Liver (tissue), 9 donors: ENCODE measurements around the gene GPRIN3. TPM values are rescaled to one million over a fixed set of nuclear protein-coding genes. Genes with fewer than 3 reads are reported as not detected.

Source experiments
- DNase-seq: peaks from one replicate; pipeline ENCODE4 v3.0.0-alpha.2; 2017; ENCODE audit warnings: low spot score
- H3K27ac ChIP-seq, 2 donors: one replicate each; pipeline ENCODE4 v1.7.0; 2013; ENCODE audit warnings: inconsistent platforms in 2 of 2, low read length in 2 of 2, control low read depth in 1 of 2, low read depth in 1 of 2, mild to moderate bottlenecking in 1 of 2
- H3K27me3 ChIP-seq, 4 donors: one replicate each; pipeline versions ENCODE4 v1.6.1 to v1.7.0; 2013; ENCODE audit warnings: low read length in 3 of 4, inconsistent platforms in 1 of 4, mild to moderate bottlenecking in 1 of 4, moderate library complexity in 1 of 4; ENCODE audit not compliant: control insufficient read depth in 4 of 4, insufficient read depth in 4 of 4
- H3K36me3 ChIP-seq, 4 donors: one replicate each; pipeline versions ENCODE4 v1.6.1 to v1.7.0; 2013; ENCODE audit warnings: low read length in 3 of 4, mild to moderate bottlenecking in 3 of 4, low read depth in 1 of 4, moderate library complexity in 1 of 4; ENCODE audit not compliant: control insufficient read depth in 4 of 4, insufficient read depth in 3 of 4
- H3K4me1 ChIP-seq, 4 donors: one replicate each; pipeline versions ENCODE4 v1.6.1 to v1.7.0; 2013; ENCODE audit warnings: low read length in 3 of 4, mild to moderate bottlenecking in 3 of 4, moderate library complexity in 1 of 4; ENCODE audit not compliant: control insufficient read depth in 4 of 4, insufficient read depth in 4 of 4
- H3K4me3 ChIP-seq, 3 donors: one replicate each; pipeline versions ENCODE4 v1.6.1 to v1.7.0; 2013; ENCODE audit warnings: low read length in 3 of 3, control low read depth in 1 of 3, low read depth in 1 of 3, mild to moderate bottlenecking in 1 of 3
- H3K9ac ChIP-seq, 2 donors: one replicate each; pipeline ENCODE4 v1.7.0; 2013; ENCODE audit warnings: low read length in 2 of 2, mild to moderate bottlenecking in 2 of 2, moderate library complexity in 2 of 2, control low read depth in 1 of 2, low read depth in 1 of 2
- H3K9me3 ChIP-seq, 4 donors: one replicate each; pipeline versions ENCODE4 v1.6.1 to v1.7.0; 2013; ENCODE audit warnings: low read length in 3 of 4; ENCODE audit not compliant: control insufficient read depth in 4 of 4
- ATF3 ChIP-seq: IDR thresholded peaks from 2 replicates; pipeline ENCODE4 v1.6.1; 2016; ENCODE audit warnings: antibody characterized with exemption
- CTCF ChIP-seq: fragments of 150-350 bp; IDR thresholded peaks from 2 replicates; pipeline ENCODE4 v1.5.1; 2017; ENCODE audit warnings: improper control_type of control experiment, low read depth, low read length; ENCODE audit not compliant: missing input control
- EGR1 ChIP-seq, 2 donors: IDR thresholded peaks; 2 replicates each; pipeline ENCODE4 v1.6.1; 2016 to 2018; ENCODE audit warnings: antibody characterized with exemption in 2 of 2, low read depth in 2 of 2
- FOXA1 ChIP-seq: IDR thresholded peaks from 2 replicates; pipeline ENCODE4 v1.6.1; 2016; ENCODE audit warnings: antibody characterized with exemption
- FOXA2 ChIP-seq: IDR thresholded peaks from 2 replicates; pipeline ENCODE4 v1.6.1; 2016; ENCODE audit warnings: antibody characterized with exemption
- GABPA ChIP-seq, 2 donors: IDR thresholded peaks in 1 of 2; conservative IDR thresholded peaks in 1 of 2; 2 replicates each; pipeline ENCODE4 v1.6.1; 2016; ENCODE audit warnings: antibody characterized with exemption in 2 of 2, mild to moderate bottlenecking in 1 of 2, moderate library complexity in 1 of 2
- HNF4A ChIP-seq, 2 donors: conservative IDR thresholded peaks; 2 replicates each; pipeline ENCODE4 v1.6.1; 2016; ENCODE audit warnings: antibody characterized with exemption in 2 of 2, mild to moderate bottlenecking in 2 of 2
- HNF4G ChIP-seq: IDR thresholded peaks from 2 replicates; pipeline ENCODE4 v1.6.1; 2016; ENCODE audit warnings: antibody characterized with exemption
- MAX ChIP-seq: IDR thresholded peaks from 2 replicates; pipeline ENCODE4 v1.6.1; 2016; ENCODE audit warnings: antibody characterized with exemption
- NR2F2 ChIP-seq: IDR thresholded peaks from 2 replicates; pipeline ENCODE4 v1.6.1; 2016; ENCODE audit warnings: antibody characterized with exemption
- RAD21 ChIP-seq, 2 donors: IDR thresholded peaks; 2 replicates each; pipeline ENCODE4 v1.6.1; 2016; ENCODE audit warnings: antibody characterized with exemption in 2 of 2, mild to moderate bottlenecking in 2 of 2
- REST ChIP-seq: IDR thresholded peaks from 2 replicates; pipeline ENCODE4 v1.6.1; 2016; ENCODE audit warnings: antibody characterized with exemption, mild to moderate bottlenecking
- SP1 ChIP-seq: IDR thresholded peaks from 2 replicates; pipeline ENCODE4 v1.6.1; 2018; ENCODE audit warnings: antibody characterized with exemption, mild to moderate bottlenecking
- YY1 ChIP-seq: IDR thresholded peaks from 2 replicates; pipeline ENCODE4 v1.6.1; 2016; ENCODE audit warnings: antibody characterized with exemption, mild to moderate bottlenecking
- ZBTB33 ChIP-seq: IDR thresholded peaks from 2 replicates; pipeline ENCODE4 v1.6.1; 2016; ENCODE audit warnings: antibody characterized with exemption
- WGBS: extraction: QIAGEN DNeasy Blood & Tissue Kit; methylation state at CpG from one replicate; pipeline ENCODE4 v1.1.7; 2013; 5-methylcytosine and 5-hydroxymethylcytosine counted together
- polyA plus RNA-seq, 2 donors: library from polyadenylated mRNA; stranded (reverse) in 1 of 2; unstranded in 1 of 2; fragments of 200-250 nt in 1 of 2; fragments of >200 nt in 1 of 2; fragmentation: Nextera tagmentation in 1 of 2; extraction: Ambion mirVana in 1 of 2; gene quantifications; one replicate each; pipeline versions ENCODE4 v1.2.1 to v1.2.3, GENCODE V29; 2013 to 2015
- total RNA-seq, 2 donors: library from RNA; depleted of rRNA; stranded (reverse); fragments of >200 nt; gene quantifications; one replicate each; pipeline ENCODE4 v1.2.3, GENCODE V29; 2014
- donor health status: healthy.
- donor health status: healthy.
- donor health status: healthy.
- donor health status: healthy.
- donor health status: healthy.

Gene GPRIN3
- total and polyA plus RNA-seq, 4 donors = 0.25 to 1.5 (median 0.95) TPM

GRCh38 chr4:89338206-89338605, 30.6 kb upstream of the GPRIN3 start (continued):
- no peak for TF ChIP-seq EGR1 (IDR thresholded peaks at IDR 0.05; ENCODE audit: low read depth in 2 of 2)
- no peak for TF ChIP-seq YY1
- no peak for TF ChIP-seq FOXA1
- TF ChIP-seq MAX = no peak
- no peak for TF ChIP-seq HNF4A (conservative IDR thresholded peaks at IDR 0.05)

- no peaks in the 10 kb centered on the region for H3K4me1 ChIP-seq
- H3K36me3 ChIP-seq = no peaks in the 10 kb centered on the region
- no peak for DNase-seq
- H3K27ac ChIP-seq = no peak overlapping the region
- TF ChIP-seq SP1 (no peak), GABPA (IDR thresholded peaks at IDR 0.05 in 1 of 2, conservative IDR thresholded peaks at IDR 0.05 in 1 of 2) (no peak), ZBTB33 (no peak), MAX (no peak), HNF4G (no peak), ATF3 (no peak), HNF4A (conservative IDR thresholded peaks at IDR 0.05) (no peak), RAD21 (IDR thresholded peaks at IDR 0.05) (no peak), REST (no peak), YY1 (no peak), NR2F2 (no peak)
- 66% methylated on average over 2 of the region's 2 CpGs for WGBS
- H3K4me3 ChIP-seq = no peak overlapping the region
- H3K27me3 ChIP-seq = no peaks in the 10 kb centered on the region
- H3K9ac ChIP-seq = no peak overlapping the region
- no peaks in the 10 kb centered on the region for H3K9me3 ChIP-seq
These were observed 30.1 kb upstream of the GPRIN3 start for GRCh38 chr4:89337681-89338080.

GRCh38 chr4:89336818-89337420, 29.3 kb upstream of the GPRIN3 start:
- H3K4me1 ChIP-seq = no peaks in the 10 kb centered on the region
- WGBS = 64% methylated on average over 4 of the region's 4 CpGs
- H3K9ac ChIP-seq = no peak overlapping the region
- H3K4me3 ChIP-seq = no peak overlapping the region
- DNase-seq = no peak
- H3K9me3 ChIP-seq = no peaks in the 10 kb centered on the region
- H3K36me3 ChIP-seq = no peaks in the 10 kb centered on the region
- no peaks in the 10 kb centered on the region for H3K27me3 ChIP-seq
- H3K27ac ChIP-seq = no peak overlapping the region
- no peak for TF ChIP-seq MAX
- no peak for TF ChIP-seq FOXA2
- no peak for TF ChIP-seq RAD21 (IDR thresholded peaks at IDR 0.05)
- TF ChIP-seq YY1 = no peak
- TF ChIP-seq NR2F2 = no peak
- TF ChIP-seq HNF4G = no peak
- no peak for TF ChIP-seq CTCF
- TF ChIP-seq ZBTB33 = no peak
- TF ChIP-seq GABPA (IDR thresholded peaks at IDR 0.05 in 1 of 2, conservative IDR thresholded peaks at IDR 0.05 in 1 of 2) = no peak
